Ovary (tissue), 9 donors: ENCODE data around the gene RGS7. TPM values are rescaled to one million over a fixed set of nuclear protein-coding genes. Genes with fewer than 3 reads are reported as not detected.

Experiments used
- DNase-seq, 5 donors: peaks; one replicate each; pipeline ENCODE4 v3.0.0-alpha.2; 2019 to 2020
- H3K27ac ChIP-seq, 2 donors: fragments of 200-600 bp; one replicate each; pipeline versions ENCODE4 v1.5.1 to v1.8.0; 2019 to 2022
- H3K27me3 ChIP-seq: fragments of 200-600 bp; one replicate; pipeline ENCODE4 v1.8.0; 2022
- H3K36me3 ChIP-seq: fragments of 200-600 bp; sonication (generic); one replicate; pipeline ENCODE4 v1.5.1; 2019
- H3K4me1 ChIP-seq: one replicate; pipeline ENCODE4 v1.8.1; 2013; ENCODE audit warnings: mild to moderate bottlenecking, moderate library complexity; ENCODE audit not compliant: insufficient read depth
- H3K4me3 ChIP-seq: fragments of 200-600 bp; sonication (generic); one replicate; pipeline ENCODE4 v1.5.1; 2017
- H3K9me3 ChIP-seq, 2 donors: fragments of 200-600 bp in 1 of 2; sonication (generic) in 1 of 2; one replicate each; pipeline versions ENCODE4 v1.5.1 to v1.8.1; 2013 to 2019; ENCODE audit warnings: mild to moderate bottlenecking in 1 of 2, moderate library complexity in 1 of 2
- EP300 ChIP-seq: sonication (generic); formaldehyde crosslinking; IDR thresholded peaks from one replicate; pipeline ENCODE4 v1.6.1; 2017; ENCODE audit warnings: antibody characterized with exemption
- POLR2A ChIP-seq: fragments of 450-650 bp; IDR thresholded peaks from one replicate; pipeline ENCODE4 v1.6.1; 2017; ENCODE audit warnings: antibody characterized with exemption, mild to moderate bottlenecking, moderate library complexity
- WGBS, 3 donors: extraction: QIAGEN DNeasy Blood & Tissue Kit in 1 of 3; methylation state at CpG; one replicate each; pipeline versions ENCODE4 v1.1.5 to v1.1.7; 2013 to 2017; 5-methylcytosine and 5-hydroxymethylcytosine counted together
- intact Hi-C, 4 donors: fragments of 100-400 bp; cut with DNase I; formaldehyde crosslinking; loops; one replicate each; pipeline versions ENCODE4 v1.11.0 to v1.15.1; 2022 to 2023
- polyA plus RNA-seq, 2 donors: library from polyadenylated mRNA; stranded (reverse); fragments of 200-250 nt in 1 of 2; fragments of 350-450 nt in 1 of 2; fragmentation: Illumina TruSeq in 1 of 2; extraction: RNeasy Lipid Tissue Mini Kit (QIAGEN cat#74804) in 1 of 2; gene quantifications; one replicate each; pipeline ENCODE4 v1.2.3, GENCODE V29; 2013 to 2014
- total RNA-seq, 7 donors: library from RNA; depleted of rRNA in 2 of 7; stranded (reverse); fragments of >200 nt in 2 of 7; fragmentation: NEBNext Ultra II Directional in 3 of 7; extraction: Animal tissue kit (Norgen Biotek cat#: 25700) in 3 of 7; gene quantifications; one replicate each; pipeline versions ENCODE4 v1.1.0 to v1.2.4, GENCODE V29; 2016 to 2023
- TF ChIP-seq, protein P1 (sequence below), 3 donors: fragments of 450-650 bp in 2 of 3; fragments of 200-600 bp in 1 of 3; IDR thresholded peaks; one replicate each; pipeline versions ENCODE4 v1.5.1 to v1.8.0; 2016 to 2022; ENCODE audit warnings: antibody characterized with exemption in 3 of 3, mild to moderate bottlenecking in 1 of 3
- donor health status: DM: no; HTN: no; CAD: no; lungs with moderate emphysema.
- donor health status: DM: no; HTN: no; CAD: no.
- donor health status: Bipolar disorder and iron deficiency.
- donor health status: DM: yes; HTN: yes; CAD: no.
- donor health status: DM: no; HTN: no; CAD: no.
- donor health status: DM: yes; HTN: yes; CAD: no.

Gene RGS7
- total and polyA plus RNA-seq, 9 donors = 0.10 to 1.00 (median 0.37) TPM; not detected in 1

DNA sequence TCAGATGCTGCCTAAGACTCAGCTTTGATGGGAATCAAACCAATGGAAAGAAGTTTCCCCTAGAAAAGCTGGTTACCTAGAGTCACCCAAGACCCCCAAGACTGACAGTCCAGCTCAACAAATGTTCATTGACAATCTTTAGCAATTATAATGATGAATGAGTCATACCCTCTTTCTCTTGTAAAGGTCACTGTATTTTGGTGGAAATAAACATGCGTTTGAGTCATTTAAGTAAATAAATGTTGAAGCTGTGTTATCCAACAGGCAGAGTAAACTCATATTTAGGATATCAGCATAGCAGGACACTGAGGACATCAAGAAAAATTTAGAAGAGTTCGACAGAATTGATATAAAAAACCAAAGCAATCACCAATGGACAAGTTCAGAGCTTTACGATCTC, 295.9 kb downstream of the RGS7 start:
- Histone ChIP-seq H3K36me3 (no peaks in the 10 kb centered on the region), H3K9me3 (no peaks in the 10 kb centered on the region), H3K27me3 (no peaks in the 10 kb centered on the region), H3K27ac (no peak overlapping the region), H3K4me1 (no peaks in the 10 kb centered on the region), H3K4me3 (no peak overlapping the region)
- TF ChIP-seq, protein P1, sequence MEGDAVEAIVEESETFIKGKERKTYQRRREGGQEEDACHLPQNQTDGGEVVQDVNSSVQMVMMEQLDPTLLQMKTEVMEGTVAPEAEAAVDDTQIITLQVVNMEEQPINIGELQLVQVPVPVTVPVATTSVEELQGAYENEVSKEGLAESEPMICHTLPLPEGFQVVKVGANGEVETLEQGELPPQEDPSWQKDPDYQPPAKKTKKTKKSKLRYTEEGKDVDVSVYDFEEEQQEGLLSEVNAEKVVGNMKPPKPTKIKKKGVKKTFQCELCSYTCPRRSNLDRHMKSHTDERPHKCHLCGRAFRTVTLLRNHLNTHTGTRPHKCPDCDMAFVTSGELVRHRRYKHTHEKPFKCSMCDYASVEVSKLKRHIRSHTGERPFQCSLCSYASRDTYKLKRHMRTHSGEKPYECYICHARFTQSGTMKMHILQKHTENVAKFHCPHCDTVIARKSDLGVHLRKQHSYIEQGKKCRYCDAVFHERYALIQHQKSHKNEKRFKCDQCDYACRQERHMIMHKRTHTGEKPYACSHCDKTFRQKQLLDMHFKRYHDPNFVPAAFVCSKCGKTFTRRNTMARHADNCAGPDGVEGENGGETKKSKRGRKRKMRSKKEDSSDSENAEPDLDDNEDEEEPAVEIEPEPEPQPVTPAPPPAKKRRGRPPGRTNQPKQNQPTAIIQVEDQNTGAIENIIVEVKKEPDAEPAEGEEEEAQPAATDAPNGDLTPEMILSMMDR (IDR thresholded peaks at IDR 0.05) = no peak
- TF ChIP-seq EP300 (no peak), POLR2A (no peak)
- no peak for DNase-seq
- 87 to 95% (median 89%) methylated on average over 3 of the region's 3 CpGs for whole genome bisulfite sequencing, 3 donors
- intact Hi-C loops = no loop called here

DNA sequence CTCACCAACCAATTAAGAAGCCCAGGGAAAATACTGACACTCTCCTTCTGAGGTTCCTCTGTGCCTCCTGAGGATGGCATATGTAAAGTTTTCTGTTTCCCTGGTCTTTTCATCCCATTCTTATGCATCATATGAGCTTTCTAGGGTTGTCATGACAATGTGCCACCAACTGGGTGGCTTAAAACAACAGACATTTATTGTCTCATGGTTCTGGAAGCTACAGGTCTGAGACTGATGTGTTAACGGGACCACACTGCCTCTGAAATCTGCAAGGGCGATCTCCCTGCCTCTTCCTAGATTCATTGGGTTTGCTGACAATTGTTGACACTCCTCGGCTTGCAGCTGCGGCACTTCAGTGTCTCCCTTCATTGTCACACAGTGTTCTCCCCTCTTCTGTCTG, 308.4 kb downstream of the RGS7 start:
- TF ChIP-seq POLR2A (no peak), EP300 (no peak)
- TF ChIP-seq, protein P1 (IDR thresholded peaks at IDR 0.05) = no peak
- WGBS, 3 donors = 69 to 77% (median 76%) methylated on average over 4 of the region's 4 CpGs

DNA sequence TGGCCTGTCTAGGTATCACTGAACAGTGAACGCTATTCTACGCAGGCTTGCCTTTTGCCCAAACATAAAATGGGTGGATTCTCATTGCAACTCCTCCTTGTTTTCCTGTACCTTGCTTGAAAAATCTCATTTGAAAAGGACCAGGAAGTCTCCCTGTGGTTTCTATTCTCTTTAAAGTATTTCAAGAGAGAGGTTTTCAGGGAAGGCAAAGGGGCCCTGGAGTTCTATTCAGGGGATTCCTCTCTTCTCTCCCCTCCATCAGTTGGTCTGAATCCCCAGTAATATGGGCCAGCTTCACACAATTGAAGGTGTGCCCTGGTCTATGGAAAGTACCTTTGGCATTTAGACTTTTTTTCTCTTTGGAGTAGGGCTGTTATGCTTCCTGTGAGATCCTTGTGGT, 311.3 kb downstream of the RGS7 start:
- Histone ChIP-seq H3K4me1 (no peaks in the 10 kb centered on the region), H3K27ac (no peak overlapping the region), H3K4me3 (no peak overlapping the region), H3K27me3 (no peaks in the 10 kb centered on the region), H3K36me3 (no peaks in the 10 kb centered on the region), H3K9me3 (no peaks in the 10 kb centered on the region)
- 87 to 93% (median 88%) methylated on average over 2 of the region's 2 CpGs for WGBS, 3 donors
- intact Hi-C loops = no loop called here
- TF ChIP-seq, protein P1 (IDR thresholded peaks at IDR 0.05) = no peak
- TF ChIP-seq EP300 = no peak
- DNase-seq = no peak

More for the DNA sequence above, 308.4 kb downstream of the RGS7 start:
- intact Hi-C loops = no loop called here
- Histone ChIP-seq H3K27ac (no peak overlapping the region), H3K4me1 (no peaks in the 10 kb centered on the region), H3K4me3 (no peak overlapping the region), H3K36me3 (no peaks in the 10 kb centered on the region), H3K9me3 (no peaks in the 10 kb centered on the region), H3K27me3 (no peaks in the 10 kb centered on the region)
- no peak for DNase-seq

DNA sequence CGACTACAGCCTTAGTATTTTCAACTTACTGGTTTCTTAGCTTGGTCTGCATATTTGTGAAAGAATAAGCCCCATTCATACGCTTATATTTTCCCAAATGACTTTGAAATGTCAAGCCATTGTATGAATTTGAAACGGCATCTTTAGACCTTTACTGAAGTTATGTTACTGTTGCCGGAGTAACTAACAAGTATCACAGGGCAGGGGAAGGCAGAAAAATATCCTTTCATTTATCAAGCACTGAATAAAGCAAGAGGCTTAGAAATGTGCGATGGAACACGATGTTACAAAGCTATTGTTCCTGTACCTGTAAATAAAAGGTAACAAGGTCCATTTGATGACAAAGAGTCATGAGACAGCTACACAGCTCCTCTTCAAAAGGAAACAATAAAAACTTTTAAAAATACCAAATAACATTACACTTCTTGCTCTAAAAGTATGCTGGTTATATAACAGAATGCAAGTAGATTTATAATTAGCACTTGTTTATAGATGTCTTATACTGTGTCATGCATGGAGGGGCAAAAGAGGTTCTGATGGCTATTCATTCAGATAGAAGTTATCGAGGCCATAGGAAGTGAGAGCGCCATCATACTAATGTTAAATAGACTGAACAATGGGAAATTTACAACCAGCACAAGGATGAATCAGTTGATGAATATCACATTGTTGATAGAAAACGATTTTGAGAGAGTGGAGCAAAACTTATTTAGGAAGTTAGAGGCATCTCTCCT, 322.6 kb downstream of the RGS7 start:
- 76 to 83% (median 77%) methylated on average over 9 of the region's 9 CpGs for WGBS, 3 donors
- Histone ChIP-seq H3K4me1 (no peaks in the 10 kb centered on the region), H3K27ac (no peak overlapping the region), H3K9me3 (no peaks in the 10 kb centered on the region), H3K27me3 (no peaks in the 10 kb centered on the region), H3K36me3 (no peaks in the 10 kb centered on the region), H3K4me3 (no peak overlapping the region)
- no peak for DNase-seq
- intact Hi-C loops = no loop called here
- TF ChIP-seq, protein P1 (IDR thresholded peaks at IDR 0.05) = no peak
- TF ChIP-seq EP300 (no peak), POLR2A (no peak)
